IMR-90 (cell line): ENCODE results near the gene CCR8. TPM values are rescaled to one million over a fixed set of nuclear protein-coding genes. Genes with fewer than 3 reads are reported as not detected.

Source experiments
- ATAC-seq: fragments of 200-7000 bp; cut with Tn5 transposase; 2 replicates; pipeline ENCODE4 v1.9.1; 2020; ENCODE audit warnings: low read depth, mild to moderate bottlenecking, moderate library complexity
- BruUV-seq: library from RNA; stranded (reverse); fragments of 400-500 nt; replicated peaks from 2 replicates; lab custom pipeline; 2021; lab: Mats Ljungman, UMichigan
- CTCF ChIA-PET: fragments of 300-600 bp; formaldehyde crosslinking; extraction: SDS; loops from one replicate; lab custom pipeline; 2021; ENCODE audit warnings: antibody characterized with exemption; lab: Yijun Ruan, JAX
- POLR2A ChIA-PET: fragments of 300-600 bp; sonication (Branson Sonifier 250); formaldehyde crosslinking; loops from one replicate; lab custom pipeline; 2022; ENCODE audit warnings: antibody characterized with exemption; ENCODE audit not compliant: unreplicated experiment; lab: Charles Lee
- DNase-seq: peaks from one replicate; pipeline ENCODE4 v3.0.0; 2013
- H2AFZ ChIP-seq: replicated peaks from 2 replicates; pipeline ENCODE3; 2013; ENCODE audit warnings: low read length, mild to moderate bottlenecking; ENCODE audit not compliant: poor library complexity
- H2AK5ac ChIP-seq: 2 replicates; pipeline ENCODE4 v1.6.1; 2013; ENCODE audit warnings: low read depth, low read length, inconsistent platforms
- H2AK9ac ChIP-seq: replicated peaks from 2 replicates; pipeline ENCODE3; 2013; ENCODE audit warnings: mild to moderate bottlenecking, low read depth, low read length, moderate library complexity; ENCODE audit not compliant: poor library complexity
- H2BK120ac ChIP-seq: 2 replicates; pipeline ENCODE4 v1.6.1; 2013; ENCODE audit warnings: low read depth, low read length, inconsistent platforms
- H2BK15ac ChIP-seq: 3 replicates; pipeline ENCODE4 v1.6.1; 2013; ENCODE audit warnings: low read depth, low read length, inconsistent platforms
- H2BK20ac ChIP-seq: 2 replicates; pipeline ENCODE4 v1.6.1; 2013; ENCODE audit warnings: low read depth, mild to moderate bottlenecking, inconsistent platforms, low read length, moderate library complexity
- H2BK5ac ChIP-seq: 2 replicates; pipeline ENCODE4 v1.6.1; 2013; ENCODE audit warnings: mild to moderate bottlenecking, low read depth, low read length, inconsistent platforms; ENCODE audit not compliant: poor library complexity, severe bottlenecking
- H3K14ac ChIP-seq: replicated peaks from 2 replicates; pipeline ENCODE4 v1.6.1; 2013; ENCODE audit warnings: low read depth, low read length, inconsistent platforms
- H3K18ac ChIP-seq: 2 replicates; pipeline ENCODE4 v1.6.1; 2013; ENCODE audit warnings: low read depth, low read length, control low read depth
- H3K23ac ChIP-seq: 2 replicates; pipeline ENCODE4 v1.6.1; 2013; ENCODE audit warnings: low read depth, low read length, inconsistent platforms
- H3K27ac ChIP-seq: 2 replicates; pipeline ENCODE4 v1.5.1; 2013; ENCODE audit warnings: mild to moderate bottlenecking, control low read depth, low read length; ENCODE audit not compliant: insufficient read depth
- H3K27me3 ChIP-seq: 2 replicates; pipeline ENCODE4 v1.6.1; 2013; ENCODE audit warnings: low read length; ENCODE audit not compliant: control insufficient read depth, insufficient read depth
- H3K36me3 ChIP-seq: 2 replicates; pipeline ENCODE4 v1.6.1; 2013; ENCODE audit warnings: low read length, mixed read lengths; ENCODE audit not compliant: control insufficient read depth, insufficient read depth
- H3K4ac ChIP-seq: 2 replicates; pipeline ENCODE4 v1.6.1; 2013; ENCODE audit warnings: low read depth, low read length, inconsistent platforms
- H3K4me1 ChIP-seq: 2 replicates; pipeline ENCODE4 v1.6.1; 2013; ENCODE audit warnings: low read length, mixed read lengths; ENCODE audit not compliant: control insufficient read depth, insufficient read depth
- H3K4me2 ChIP-seq: 2 replicates; pipeline ENCODE4 v1.6.1; 2013; ENCODE audit warnings: low read depth, mild to moderate bottlenecking, control low read depth, low read length, moderate library complexity
- H3K4me3 ChIP-seq: 2 replicates; pipeline ENCODE4 v1.5.1; 2013; ENCODE audit warnings: low read depth, mild to moderate bottlenecking, control low read depth, low read length, moderate library complexity; ENCODE audit not compliant: insufficient read depth
- H3K56ac ChIP-seq: 2 replicates; pipeline ENCODE4 v1.6.1; 2013; ENCODE audit warnings: low read length, inconsistent platforms; ENCODE audit not compliant: insufficient read depth; ENCODE audit errors: extremely low read depth
- H3K79me1 ChIP-seq, 2 experiments: 2 replicates each; pipeline ENCODE4 v1.6.1; 2013; ENCODE audit warnings: low read length in 2 of 2, inconsistent platforms in 1 of 2, low read depth in 1 of 2
- H3K9ac ChIP-seq: 2 replicates; pipeline ENCODE4 v1.6.1; 2013; ENCODE audit warnings: low read depth, low read length, control low read depth
- H3K9me1 ChIP-seq: 2 replicates; pipeline ENCODE4 v1.6.1; 2013; ENCODE audit warnings: low read length, inconsistent platforms; ENCODE audit not compliant: insufficient read depth
- H3K9me3 ChIP-seq: 2 replicates; pipeline ENCODE4 v1.6.1; 2013; ENCODE audit warnings: low read length; ENCODE audit not compliant: control insufficient read depth, insufficient read depth
- H4K20me1 ChIP-seq: 2 replicates; pipeline ENCODE4 v1.6.1; 2013; ENCODE audit warnings: low read length, inconsistent platforms; ENCODE audit not compliant: insufficient read depth
- H4K5ac ChIP-seq: 2 replicates; pipeline ENCODE4 v1.6.1; 2013; ENCODE audit warnings: mild to moderate bottlenecking, low read depth, low read length, control low read depth
- H4K8ac ChIP-seq, 2 experiments: 2 replicates each; pipeline ENCODE4 v1.6.1; 2013; ENCODE audit warnings: low read depth in 2 of 2, low read length in 2 of 2, control low read depth in 1 of 2, inconsistent platforms in 1 of 2
- H4K91ac ChIP-seq: 2 replicates; pipeline ENCODE4 v1.6.1; 2013; ENCODE audit warnings: low read depth, low read length, inconsistent platforms; ENCODE audit not compliant: insufficient read depth
- BHLHE40 ChIP-seq: fragments of 150-350 bp; IDR thresholded peaks from 2 replicates; pipeline ENCODE4 v1.6.1; 2016; ENCODE audit warnings: mild to moderate bottlenecking, low read depth, low read length
- CEBPB ChIP-seq: IDR thresholded peaks from 2 replicates; pipeline ENCODE4 v1.6.1; 2012; ENCODE audit warnings: low read depth, low read length, improper control_type of control experiment
- CHD1 ChIP-seq: IDR thresholded peaks from 2 replicates; pipeline ENCODE4 v1.6.1; 2012; ENCODE audit warnings: low read depth, low read length, improper control_type of control experiment
- FOS ChIP-seq: fragments of 150-350 bp; IDR thresholded peaks from 2 replicates; pipeline ENCODE4 v1.6.1; 2016; ENCODE audit warnings: low read depth, low read length
- MAFK ChIP-seq: IDR thresholded peaks from 2 replicates; pipeline ENCODE4 v1.6.1; 2012; ENCODE audit warnings: low read depth, low read length, improper control_type of control experiment
- MAZ ChIP-seq: IDR thresholded peaks from 2 replicates; pipeline ENCODE4 v1.6.1; 2012; ENCODE audit warnings: low read depth, mild to moderate bottlenecking, low read length, improper control_type of control experiment, moderate library complexity, borderline replicate concordance
- MXI1 ChIP-seq: IDR thresholded peaks from 2 replicates; pipeline ENCODE4 v1.6.1; 2012; ENCODE audit warnings: low read depth, mild to moderate bottlenecking, low read length, moderate library complexity, borderline replicate concordance
- NFE2L2 ChIP-seq: fragments of 150-350 bp; IDR thresholded peaks from 2 replicates; pipeline ENCODE4 v1.6.1; 2016; ENCODE audit warnings: low read depth, mild to moderate bottlenecking, low read length
- POLR2A ChIP-seq: IDR thresholded peaks from 2 replicates; pipeline ENCODE4 v1.6.1; 2012; ENCODE audit warnings: mild to moderate bottlenecking, low read depth, low read length
- RAD21 ChIP-seq: IDR thresholded peaks from 2 replicates; pipeline ENCODE4 v1.6.1; 2012; ENCODE audit warnings: low read length, improper control_type of control experiment
- RCOR1 ChIP-seq: IDR thresholded peaks from 2 replicates; pipeline ENCODE4 v1.6.1; 2012; ENCODE audit warnings: mild to moderate bottlenecking, low read length, improper control_type of control experiment; ENCODE audit not compliant: insufficient replicate concordance
- RFX5 ChIP-seq: IDR thresholded peaks from 2 replicates; pipeline ENCODE4 v1.8.0; 2012; ENCODE audit warnings: low read depth, mild to moderate bottlenecking, low read length, moderate library complexity
- SMC3 ChIP-seq: fragments of 150-350 bp; IDR thresholded peaks from 2 replicates; pipeline ENCODE4 v1.6.1; 2016; ENCODE audit warnings: low read depth, mild to moderate bottlenecking, antibody characterized with exemption, low read length, moderate library complexity
- USF2 ChIP-seq: fragments of 150-350 bp; IDR thresholded peaks from 2 replicates; pipeline ENCODE4 v1.6.1; 2017; ENCODE audit warnings: mild to moderate bottlenecking, antibody characterized with exemption, low read length, low read depth
- WGBS, 2 experiments: methylation state at CpG; one replicate each; pipeline versions ENCODE4 v1.1.5 to v1.1.7; 2013; ENCODE audit warnings: missing lambda C conversion rate in 2 of 2; ENCODE audit not compliant: insufficient read length in 1 of 2; ENCODE audit errors: extremely low coverage in 2 of 2; 5-methylcytosine and 5-hydroxymethylcytosine counted together
- dilution Hi-C: fragments of 300-500 bp; cut with HindIII; formaldehyde crosslinking; loops from one replicate; pipeline ENCODE4 v1.14.3; 2018; ENCODE audit warnings: low sequenced_read_pairs; ENCODE audit not compliant: unreplicated experiment
- in situ Hi-C: fragments of 300-500 bp; cut with MboI; formaldehyde crosslinking; loops from 3 replicates; pipeline ENCODE4 v1.14.3; 2019; ENCODE audit warnings: low sequenced_read_pairs, inconsistent platforms, mixed read lengths
- intact Hi-C: fragments of 100-400 bp; cut with micrococcal nuclease; formaldehyde crosslinking; loops from 2 replicates; pipeline ENCODE4 v1.10.0; 2022
- polyA plus RNA-seq, 3 experiments: library from polyadenylated mRNA; depleted of rRNA; stranded (reverse); fragments of >200 nt; gene quantifications; 2 replicates each; pipeline ENCODE4 v1.2.3, GENCODE V29; 2012; ENCODE audit warnings: low replicate concordance in 1 of 3
- total RNA-seq: library from RNA; depleted of rRNA; stranded (reverse); fragments of >200 nt; gene quantifications from 2 replicates; pipeline ENCODE4 v1.2.3, GENCODE V29; 2012
- TF ChIP-seq, protein P1 (sequence below): fragments of 150-350 bp; IDR thresholded peaks from 2 replicates; pipeline ENCODE4 v1.6.1; 2016; ENCODE audit warnings: low read depth, mild to moderate bottlenecking, low read length, moderate library complexity, borderline replicate concordance
- TF ChIP-seq, protein P2 (sequence below): conservative IDR thresholded peaks from 2 replicates; pipeline ENCODE4 v1.5.1; 2012; ENCODE audit warnings: mild to moderate bottlenecking, low read depth, low read length, improper control_type of control experiment

CCR8 gene
- total and polyA plus RNA-seq, 2 of the 4 experiments (the other 2 are of a cell fraction): not detected

DNA sequence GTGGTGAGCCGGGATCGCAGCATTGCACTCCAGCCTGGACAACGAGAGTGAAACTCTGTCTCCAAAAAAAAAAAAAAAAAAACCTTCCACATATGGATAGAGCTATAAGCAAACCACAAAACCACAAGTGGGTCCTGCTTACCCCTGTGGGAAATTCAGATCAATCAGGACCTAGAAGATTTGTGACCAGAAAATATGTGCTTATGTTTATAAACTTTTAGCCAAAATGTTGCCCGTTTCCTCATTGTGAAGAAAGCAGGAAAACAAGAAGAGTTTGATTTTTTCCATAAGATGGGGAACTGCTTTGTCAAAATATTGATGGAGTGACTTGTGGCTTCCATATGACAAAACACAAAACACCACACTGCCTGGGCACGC is 50.3 kb downstream of the CCR8 start:
- no peaks in the 10 kb centered on the region for H3K36me3 ChIP-seq
- peaks cover 0 to 15% of the 10 kb centered on the region in 2 experiments; a peak in 1 of 4 replicates for H3K79me1 ChIP-seq
- WGBS, 2 experiments: 60% methylated on average over 1 of the region's 5 CpGs; no CpG with 5 or more reads in 1 of the 2 experiments
- no peak overlapping the region for H2BK120ac ChIP-seq
- in situ Hi-C loops: no loop called here
- H2AK5ac ChIP-seq: no peak overlapping the region
- no peak overlapping the region for H3K27ac ChIP-seq
- dilution Hi-C loops: no loop called here
- no peak overlapping the region for H3K4me3 ChIP-seq
- H4K8ac ChIP-seq: no peak overlapping the region
- H2BK5ac ChIP-seq: no peak overlapping the region
- H3K9ac ChIP-seq: no peak overlapping the region
- no peak overlapping the region for H2AFZ ChIP-seq
- H3K14ac ChIP-seq: no peak overlapping the region
- H2BK15ac ChIP-seq: no peak overlapping the region
- H3K4ac ChIP-seq: no peak overlapping the region
- H4K5ac ChIP-seq: no peak overlapping the region
- ChIA-PET CTCF (no interaction called here), POLR2A (no interaction called here)
- DNase-seq (no peak), ATAC-seq (no peak)
- H3K56ac ChIP-seq: no peak overlapping the region
- TF ChIP-seq, protein P1, sequence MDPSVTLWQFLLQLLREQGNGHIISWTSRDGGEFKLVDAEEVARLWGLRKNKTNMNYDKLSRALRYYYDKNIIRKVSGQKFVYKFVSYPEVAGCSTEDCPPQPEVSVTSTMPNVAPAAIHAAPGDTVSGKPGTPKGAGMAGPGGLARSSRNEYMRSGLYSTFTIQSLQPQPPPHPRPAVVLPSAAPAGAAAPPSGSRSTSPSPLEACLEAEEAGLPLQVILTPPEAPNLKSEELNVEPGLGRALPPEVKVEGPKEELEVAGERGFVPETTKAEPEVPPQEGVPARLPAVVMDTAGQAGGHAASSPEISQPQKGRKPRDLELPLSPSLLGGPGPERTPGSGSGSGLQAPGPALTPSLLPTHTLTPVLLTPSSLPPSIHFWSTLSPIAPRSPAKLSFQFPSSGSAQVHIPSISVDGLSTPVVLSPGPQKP: no peak
- TF ChIP-seq CEBPB (no peak), MXI1 (no peak), SMC3 (no peak), BHLHE40 (no peak), RFX5 (no peak), MAZ (no peak), USF2 (no peak), MAFK (no peak), POLR2A (no peak), NFE2L2 (no peak), CHD1 (no peak), RAD21 (no peak), FOS (no peak), RCOR1 (no peak)
- TF ChIP-seq, protein P2, sequence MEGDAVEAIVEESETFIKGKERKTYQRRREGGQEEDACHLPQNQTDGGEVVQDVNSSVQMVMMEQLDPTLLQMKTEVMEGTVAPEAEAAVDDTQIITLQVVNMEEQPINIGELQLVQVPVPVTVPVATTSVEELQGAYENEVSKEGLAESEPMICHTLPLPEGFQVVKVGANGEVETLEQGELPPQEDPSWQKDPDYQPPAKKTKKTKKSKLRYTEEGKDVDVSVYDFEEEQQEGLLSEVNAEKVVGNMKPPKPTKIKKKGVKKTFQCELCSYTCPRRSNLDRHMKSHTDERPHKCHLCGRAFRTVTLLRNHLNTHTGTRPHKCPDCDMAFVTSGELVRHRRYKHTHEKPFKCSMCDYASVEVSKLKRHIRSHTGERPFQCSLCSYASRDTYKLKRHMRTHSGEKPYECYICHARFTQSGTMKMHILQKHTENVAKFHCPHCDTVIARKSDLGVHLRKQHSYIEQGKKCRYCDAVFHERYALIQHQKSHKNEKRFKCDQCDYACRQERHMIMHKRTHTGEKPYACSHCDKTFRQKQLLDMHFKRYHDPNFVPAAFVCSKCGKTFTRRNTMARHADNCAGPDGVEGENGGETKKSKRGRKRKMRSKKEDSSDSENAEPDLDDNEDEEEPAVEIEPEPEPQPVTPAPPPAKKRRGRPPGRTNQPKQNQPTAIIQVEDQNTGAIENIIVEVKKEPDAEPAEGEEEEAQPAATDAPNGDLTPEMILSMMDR: no peak
- no TSS peak for BruUV-seq
- H2BK20ac ChIP-seq: no peak overlapping the region
- no peak overlapping the region for H3K18ac ChIP-seq
- H3K23ac ChIP-seq: no peak overlapping the region
- no peak overlapping the region for H4K91ac ChIP-seq
- H3K4me2 ChIP-seq: no peak overlapping the region
- intact Hi-C loops: loop anchor here (5.0 kb wide), 1 partner anchor 272 kb away; the partner anchor contains the start of genes GORASP1 and TTC21A
- peaks cover 2% of the 10 kb centered on the region; the same call in 1 of the 2 replicates for H3K4me1 ChIP-seq
- no peak overlapping the region for H2AK9ac ChIP-seq
- H3K9me3 ChIP-seq: no peaks in the 10 kb centered on the region
- H3K9me1 ChIP-seq: no peaks in the 10 kb centered on the region
- peaks cover 10% of the 10 kb centered on the region; the same call in 1 of the 2 replicates for H4K20me1 ChIP-seq
- H3K27me3 ChIP-seq: peaks cover 3% of the 10 kb centered on the region; the same call in 1 of the 2 replicates
